ENCODE measurements around the gene LLPH. TPM values are rescaled to one million over a fixed set of nuclear protein-coding genes. Genes with fewer than 3 reads are reported as not detected.

LLPH gene
- total and polyA plus RNA-seq, 10 donors: 6.5 to 21.7 (median 17.2) TPM

DNA sequence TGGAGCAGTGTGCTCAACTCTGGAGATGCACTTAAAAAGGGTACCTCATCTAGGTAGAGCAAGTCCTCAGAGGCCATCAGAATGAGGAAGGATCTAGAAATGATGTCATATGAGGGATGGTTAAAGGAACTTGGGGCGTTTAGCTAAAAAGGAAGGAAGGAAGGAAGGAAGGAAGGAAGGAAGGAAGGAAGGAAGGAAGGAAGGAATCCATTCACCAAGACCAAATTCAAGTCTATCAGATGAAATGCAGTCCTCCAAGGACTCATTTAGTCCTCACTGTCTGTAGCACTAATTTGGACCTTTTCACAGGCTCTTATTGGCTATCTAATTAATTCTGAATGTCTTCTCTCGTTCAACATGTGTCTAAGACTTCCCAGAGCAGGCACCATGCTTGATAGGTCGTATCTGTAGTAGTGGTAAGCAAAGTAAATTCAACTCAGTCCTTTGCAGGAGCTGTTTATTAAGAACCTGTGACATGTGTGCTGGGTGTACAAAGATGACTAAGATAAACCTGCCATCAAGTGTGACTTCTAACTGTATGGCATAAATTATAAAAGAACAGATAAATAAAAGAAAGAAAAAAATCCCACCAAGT is 63.5 kb downstream of the LLPH start:
- TF ChIP-seq, protein P1, sequence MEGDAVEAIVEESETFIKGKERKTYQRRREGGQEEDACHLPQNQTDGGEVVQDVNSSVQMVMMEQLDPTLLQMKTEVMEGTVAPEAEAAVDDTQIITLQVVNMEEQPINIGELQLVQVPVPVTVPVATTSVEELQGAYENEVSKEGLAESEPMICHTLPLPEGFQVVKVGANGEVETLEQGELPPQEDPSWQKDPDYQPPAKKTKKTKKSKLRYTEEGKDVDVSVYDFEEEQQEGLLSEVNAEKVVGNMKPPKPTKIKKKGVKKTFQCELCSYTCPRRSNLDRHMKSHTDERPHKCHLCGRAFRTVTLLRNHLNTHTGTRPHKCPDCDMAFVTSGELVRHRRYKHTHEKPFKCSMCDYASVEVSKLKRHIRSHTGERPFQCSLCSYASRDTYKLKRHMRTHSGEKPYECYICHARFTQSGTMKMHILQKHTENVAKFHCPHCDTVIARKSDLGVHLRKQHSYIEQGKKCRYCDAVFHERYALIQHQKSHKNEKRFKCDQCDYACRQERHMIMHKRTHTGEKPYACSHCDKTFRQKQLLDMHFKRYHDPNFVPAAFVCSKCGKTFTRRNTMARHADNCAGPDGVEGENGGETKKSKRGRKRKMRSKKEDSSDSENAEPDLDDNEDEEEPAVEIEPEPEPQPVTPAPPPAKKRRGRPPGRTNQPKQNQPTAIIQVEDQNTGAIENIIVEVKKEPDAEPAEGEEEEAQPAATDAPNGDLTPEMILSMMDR (IDR thresholded peaks at IDR 0.05 in 8 of 11, conservative IDR thresholded peaks at IDR 0.05 in 3 of 11): no peak
- TF ChIP-seq POLR2A (IDR thresholded peaks at IDR 0.05) (no peak), POLR2AphosphoS5 (IDR thresholded peaks at IDR 0.05) (no peak)
- H3K4me1 ChIP-seq: peaks cover 0 to 19% (median 11%) of the 10 kb centered on the region in 6 donors
- H3K4me3 ChIP-seq: no peak overlapping the region
- intact Hi-C loops (cut with DNase I; ENCODE audit: low total_unique reads): no loop called here
- H3K27ac ChIP-seq: no peak overlapping the region
- DNase-seq: no peak
- no peaks in the 10 kb centered on the region for H3K36me3 ChIP-seq
- no peaks in the 10 kb centered on the region for H3K27me3 ChIP-seq (replicated peaks in 1 of 7)
- 33 to 44% (median 36%) methylated on average over 3 of the region's 3 CpGs for WGBS, 5 donors
- no peaks in the 10 kb centered on the region for H3K9me3 ChIP-seq

Other genes starting within 250 kb of the LLPH start
- gene TMBIM4, start 39.2 kb upstream of the LLPH start, total RNA-seq: 100 to 1,000 TPM; 114 to 257 (median 134) TPM
- gene TMBIM4, start 39.2 kb upstream of the LLPH start, polyA plus RNA-seq: 100 to 1,000 TPM in 2 of 3 donors, 10 to 100 TPM in 1; 93.4 to 132 (median 125) TPM
- 100 to 1,000 TPM in 2 of 7 donors, 10 to 100 TPM in 5; 39.0 to 157 (median 79.6) TPM for gene IRAK3, start 58.5 kb upstream of the LLPH start, total RNA-seq
- gene IRAK3, start 58.5 kb upstream of the LLPH start, polyA plus RNA-seq: 1 to 10 TPM; 4.4 to 9.4 (median 5.7) TPM
- gene HELB, start 171.7 kb upstream of the LLPH start, total RNA-seq: 10 to 100 TPM; 16.8 to 33.7 (median 20.5) TPM
- gene HELB, start 171.7 kb upstream of the LLPH start, polyA plus RNA-seq: 1 to 10 TPM in 2 of 3 donors, under 1 TPM in 1; 0.83 to 2.0 (median 1.3) TPM